ENCODE results near the gene SHLD2.
"Not testable (repeated sequence)": the region's sequence is repeated elsewhere in the genome, so short reads cannot be mapped to it uniquely, and the experiment has no call there.

DNA sequence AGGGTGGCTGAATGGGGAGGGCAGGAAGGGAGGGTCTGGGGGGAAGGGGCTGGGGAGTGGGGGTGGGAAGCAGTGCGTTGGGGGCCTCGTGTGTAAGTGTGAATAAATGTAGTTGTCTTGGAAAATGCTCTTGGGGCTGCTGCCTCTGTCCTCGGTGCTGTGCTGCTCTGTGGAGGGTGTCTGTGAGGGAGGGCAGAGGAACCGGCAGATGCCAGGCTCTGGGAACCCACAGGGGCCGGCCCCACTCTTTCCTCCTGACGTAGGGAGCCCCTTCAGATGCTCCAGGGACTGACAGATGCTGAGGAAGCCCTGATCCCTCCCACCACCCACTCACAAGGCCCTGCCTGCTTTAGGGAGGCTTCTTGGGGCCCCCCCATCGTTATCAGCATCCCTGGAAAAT lies 139.8 kb downstream of the SHLD2 start:
- TF ChIP-seq CTCF (conservative IDR thresholded peaks at IDR 0.05); EZH2 (IDR thresholded peaks at IDR 0.05; ENCODE audit: low read depth): not testable (repeated sequence)
